ENCODE data around the gene RAPSN. TPM values are rescaled to one million over a fixed set of nuclear protein-coding genes. Genes with fewer than 3 reads are reported as not detected.

Gene RAPSN
- total and polyA plus RNA-seq, 2 experiments from 2014 or later: 0.17 to 0.23 TPM

GRCh38 chr11:47434011-47434786 lies 14.7 kb downstream of the RAPSN start:
- ATAC-seq: no peak
- no peaks in the 10 kb centered on the region for H3K79me2 ChIP-seq (replicated peaks; ENCODE audit: insufficient read depth)
- DNase-seq (ENCODE audit: low spot score): no peak
- no peaks in the 10 kb centered on the region for H3K27me3 ChIP-seq (ENCODE audit: insufficient read depth)
- no peaks in the 10 kb centered on the region for H3F3A ChIP-seq (replicated peaks; ENCODE audit: low read depth)
- no peak overlapping the region for H3K4me3 ChIP-seq
- H3K27ac ChIP-seq (ENCODE audit: low read depth): no peak overlapping the region
- Mint-ChIP-seq H3K27me3 (ENCODE audit: insufficient read depth, low read depth, poor library complexity) (peaks cover 2% of the 10 kb centered on the region), H3K4me1 (no peaks in the 10 kb centered on the region), H3K4me3 (no peak overlapping the region), H3K27ac (no peak overlapping the region), H3K9me3 (no peaks in the 10 kb centered on the region; the same call in 2 of the 3 replicates), H3K36me3 (ENCODE audit: low read depth) (no peaks in the 10 kb centered on the region)
- no peaks in the 10 kb centered on the region for H3K9me2 ChIP-seq (ENCODE audit: insufficient read depth)
- TF ChIP-seq JUNB (IDR thresholded peaks at IDR 0.05; ENCODE audit: unreplicated experiment) (no peak), CTCF (conservative IDR thresholded peaks at IDR 0.05; ENCODE audit: low read depth in 2 of 2) (no peak), ZNF331 (CRISPR knock-in tag; IDR thresholded peaks at IDR 0.05; ENCODE audit: low read depth) (no peak), POLR2AphosphoS5 (IDR thresholded peaks at IDR 0.05; ENCODE audit: low read depth) (no peak), STAT1 (IDR thresholded peaks at IDR 0.05; ENCODE audit: unreplicated experiment) (no peak), ETS1 (IDR thresholded peaks at IDR 0.05) (no peak), NANOG (IDR thresholded peaks at IDR 0.05; ENCODE audit: borderline replicate concordance) (no peak), CREB1 (CRISPR knock-in tag; IDR thresholded peaks at IDR 0.05; ENCODE audit: low read depth) (no peak), EZH2 (IDR thresholded peaks at IDR 0.05; ENCODE audit: low read depth, unreplicated experiment) (no peak), ZNF462 (CRISPR knock-in tag; IDR thresholded peaks at IDR 0.05) (no peak), EZH2phosphoT487 (IDR thresholded peaks at IDR 0.05; ENCODE audit: unreplicated experiment) (no peak), ZNF114 (CRISPR knock-in tag; IDR thresholded peaks at IDR 0.05) (no peak)
- H3K36me3 ChIP-seq (ENCODE audit: insufficient read depth): no peaks in the 10 kb centered on the region
- no peak overlapping the region for H3K4me2 ChIP-seq
- H4K20me1 ChIP-seq (replicated peaks; ENCODE audit: insufficient read depth): no peaks in the 10 kb centered on the region
- no peaks in the 10 kb centered on the region for H3K4me1 ChIP-seq (ENCODE audit: insufficient read depth)
- H2AFZ ChIP-seq: no peak overlapping the region
